Glomerular endothelial cell (primary cell): ENCODE data around the gene NEK6. TPM values are rescaled to one million over a fixed set of nuclear protein-coding genes. Genes with fewer than 3 reads are reported as not detected.

ENCODE experiments used
- DNase-seq: peaks from one replicate; pipeline ENCODE4 v3.0.0-alpha.2; 2011; ENCODE audit warnings: low read depth, low spot score; ENCODE audit errors: extremely low read depth
- total RNA-seq: library from RNA; depleted of rRNA; stranded (reverse); fragments of >200 nt; gene quantifications from 2 replicates; pipeline ENCODE4 v1.2.3, GENCODE V29; 2015

The NEK6 gene
- total RNA-seq, 1 donor from 2014 or later, result 53.8 TPM

- no peak for DNase-seq
These were observed 36.2 kb downstream of the NEK6 start for GRCh38 chr9:124293718-124294506.

GRCh38 chr9:124295159-124295794, 37.5 kb downstream of the NEK6 start:
- no peak for DNase-seq

GRCh38 chr9:124296094-124296493, 38.3 kb downstream of the NEK6 start:
- DNase-seq, result no peak

- DNase-seq, result no peak
These were observed 39.2 kb downstream of the NEK6 start for GRCh38 chr9:124296796-124297550.

GRCh38 chr9:124297551-124297901, 39.8 kb downstream of the NEK6 start:
- DNase-seq, result peak; percentile 84

GRCh38 chr9:124297915-124298645, 40.3 kb downstream of the NEK6 start:
- no peak for DNase-seq

- no peak for DNase-seq
These were observed 41.0 kb downstream of the NEK6 start for GRCh38 chr9:124298646-124299235.

GRCh38 chr9:124299515-124300090, 41.9 kb downstream of the NEK6 start:
- no peak for DNase-seq

- no peak for DNase-seq
These were observed 42.6 kb downstream of the NEK6 start for GRCh38 chr9:124300312-124300711.

- no peak for DNase-seq
These were observed 45.2 kb downstream of the NEK6 start for GRCh38 chr9:124302921-124303320.

- DNase-seq, result no peak
These were observed 46.0 kb downstream of the NEK6 start for GRCh38 chr9:124303762-124304161.

- DNase-seq, result no peak
These were observed 46.5 kb downstream of the NEK6 start for GRCh38 chr9:124304285-124304684.

- peak; percentile 51 for DNase-seq
These were observed 48.5 kb downstream of the NEK6 start for GRCh38 chr9:124306098-124306735.

- DNase-seq, result no peak
These were observed 49.8 kb downstream of the NEK6 start for GRCh38 chr9:124307379-124308030.

GRCh38 chr9:124308606-124309491, 51.1 kb downstream of the NEK6 start:
- no peak for DNase-seq

GRCh38 chr9:124309667-124310084, 51.9 kb downstream of the NEK6 start:
- peak; percentile 83 for DNase-seq

- no peak for DNase-seq
These were observed 53.5 kb downstream of the NEK6 start for GRCh38 chr9:124311283-124311682.
